NCI-H510A treated with DMSO at 0.1 percent for 48 hours (cell line): ENCODE measurements around the gene SHMT2.
"Not testable (repeated sequence)": the region's sequence is repeated elsewhere in the genome, so short reads cannot be mapped to it uniquely, and the experiment has no call there.

Experiments
- DNase-seq: peaks from one replicate; lab custom pipeline; 2025; lab: John Stamatoyannopoulos, UW

Gene SHMT2

DNA sequence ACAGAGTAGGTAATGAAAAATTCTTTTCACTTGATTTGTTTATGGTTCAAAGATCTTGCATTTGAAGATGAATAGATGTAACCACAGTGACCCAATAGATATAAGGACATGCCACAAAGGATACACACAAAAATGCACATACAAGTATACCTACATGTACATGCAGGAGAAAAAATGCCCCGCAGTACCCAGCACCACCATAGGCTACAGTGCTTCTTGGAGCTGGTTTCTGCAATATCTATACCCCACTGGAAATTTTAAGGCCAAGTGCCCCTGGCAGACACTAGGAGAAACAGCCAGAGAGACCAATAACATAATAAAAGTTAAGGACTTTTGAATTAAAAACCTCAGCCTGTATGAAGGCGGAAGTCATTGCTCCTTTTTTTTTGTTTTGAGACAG lies 33.6 kb downstream of the SHMT2 start:
- no peak for DNase-seq

GRCh38 chr12:57266681-57267080 lies 37.2 kb downstream of the SHMT2 start:
- DNase-seq = no peak

- DNase-seq = no peak
These were observed 38.8 kb downstream of the SHMT2 start for GRCh38 chr12:57268264-57268663.

DNA sequence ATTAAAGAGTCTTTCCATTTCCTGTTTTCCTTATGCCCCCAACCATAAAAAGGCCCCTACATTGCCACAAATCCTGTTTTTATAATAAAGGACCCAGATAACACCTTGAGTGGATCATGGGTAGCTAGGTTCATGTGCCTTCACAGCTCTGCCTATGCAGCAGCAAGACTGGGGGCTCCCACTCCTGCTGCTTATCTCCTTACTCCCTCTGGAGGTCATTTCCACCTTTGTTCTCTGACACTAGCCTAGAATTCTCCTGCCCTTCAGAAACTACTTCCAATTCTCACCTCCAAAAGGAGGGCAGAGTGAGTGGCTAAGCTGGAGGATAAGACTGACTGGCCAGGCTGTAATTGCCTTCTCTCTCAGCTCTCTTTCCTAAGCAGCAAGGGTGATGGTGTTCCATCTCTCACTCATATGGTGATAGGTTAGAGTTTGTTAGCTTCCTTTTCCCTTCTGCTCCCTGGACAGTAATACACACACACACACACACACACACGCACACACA lies 41.5 kb downstream of the SHMT2 start:
- no peak for DNase-seq

GRCh38 chr12:57272337-57273151 lies 43.0 kb downstream of the SHMT2 start:
- DNase-seq = no peak

DNA sequence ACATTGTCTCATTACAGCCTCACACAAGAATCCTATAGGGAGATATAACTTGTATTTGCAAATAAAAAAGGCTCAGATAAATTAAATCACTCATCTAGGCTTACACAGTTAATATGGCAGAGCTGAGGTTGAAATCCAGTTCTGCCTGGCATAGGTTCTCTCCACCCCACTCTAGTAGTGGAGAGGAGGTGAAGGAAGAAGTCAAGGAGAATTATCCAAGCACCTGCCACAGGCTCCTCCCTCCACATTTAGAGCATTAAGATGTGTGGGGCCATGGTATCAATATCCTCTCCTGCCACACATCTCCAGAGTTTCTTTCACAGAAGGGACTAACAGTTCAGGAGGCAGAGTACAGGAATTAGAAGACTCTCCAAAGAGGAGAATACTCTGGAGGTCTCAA lies 44.0 kb downstream of the SHMT2 start:
- no peak for DNase-seq

- not testable (repeated sequence) for DNase-seq
These were observed 46.7 kb downstream of the SHMT2 start for GRCh38 chr12:57276233-57276632.

GRCh38 chr12:57276935-57277563 lies 47.5 kb downstream of the SHMT2 start:
- no peak for DNase-seq

GRCh38 chr12:57278465-57279381 lies 49.2 kb downstream of the SHMT2 start:
- no peak for DNase-seq

- DNase-seq = peak; percentile 56
These were observed 50.9 kb downstream of the SHMT2 start for GRCh38 chr12:57280211-57281062.

- not testable (repeated sequence) for DNase-seq
These were observed 52.6 kb downstream of the SHMT2 start for GRCh38 chr12:57282073-57282472.
